ENCODE measurements around the gene TMEM130. TPM values are rescaled to one million over a fixed set of nuclear protein-coding genes. Genes with fewer than 3 reads are reported as not detected.

The TMEM130 gene
- total RNA-seq, 6 experiments from 2014 or later, result 5.6 to 13.1 (median 11.8) TPM

GRCh38 chr7:98808751-98809460, 60.9 kb downstream of the TMEM130 start:
- H3K4me3 Mint-ChIP-seq, result no peak overlapping the region
- peaks cover 9% of the 10 kb centered on the region; the same call in 1 of the 2 replicates for H3K4me1 Mint-ChIP-seq (ENCODE audit: low read depth)
- TF ChIP-seq CTCF (IDR thresholded peaks at IDR 0.05), result no peak
- no peak for DNase-seq
- no peaks in the 10 kb centered on the region for H3K36me3 Mint-ChIP-seq (ENCODE audit: low read depth)
- no peaks in the 10 kb centered on the region; the same call in 1 of the 2 replicates for H3K9me3 Mint-ChIP-seq
- H3K27ac Mint-ChIP-seq, result no peak overlapping the region
- H3K27me3 Mint-ChIP-seq (ENCODE audit: insufficient read depth), result peaks cover 7% of the 10 kb centered on the region; the same call in 1 of the 2 replicates

- Mint-ChIP-seq H3K36me3 (ENCODE audit: low read depth) (no peaks in the 10 kb centered on the region), H3K27ac (no peak overlapping the region), H3K9me3 (no peaks in the 10 kb centered on the region; the same call in 1 of the 2 replicates), H3K4me3 (no peak overlapping the region), H3K4me1 (ENCODE audit: low read depth) (no peaks in the 10 kb centered on the region), H3K27me3 (ENCODE audit: insufficient read depth) (peaks cover 7% of the 10 kb centered on the region; the same call in 1 of the 2 replicates)
- TF ChIP-seq CTCF (IDR thresholded peaks at IDR 0.05), result no peak
- no peak for DNase-seq
Measured at GRCh38 chr7:98807068-98808048, 62.5 kb downstream of the TMEM130 start.

GRCh38 chr7:98805956-98806838, 63.6 kb downstream of the TMEM130 start:
- Mint-ChIP-seq H3K36me3 (ENCODE audit: low read depth) (no peaks in the 10 kb centered on the region), H3K27me3 (ENCODE audit: insufficient read depth) (peaks cover 7% of the 10 kb centered on the region; the same call in 1 of the 2 replicates), H3K4me3 (no peak overlapping the region), H3K4me1 (ENCODE audit: low read depth) (no peaks in the 10 kb centered on the region), H3K27ac (no peak overlapping the region), H3K9me3 (peaks cover 2% of the 10 kb centered on the region; the same call in 1 of the 2 replicates)
- no peak for TF ChIP-seq CTCF (IDR thresholded peaks at IDR 0.05)
- no peak for DNase-seq

- peaks cover 10% of the 10 kb centered on the region for H3K27me3 Mint-ChIP-seq (ENCODE audit: insufficient read depth)
- peaks cover 10% of the 10 kb centered on the region; the same call in 1 of the 2 replicates for H3K9me3 Mint-ChIP-seq
- TF ChIP-seq CTCF (IDR thresholded peaks at IDR 0.05), result no peak
- no peak for DNase-seq
- no peak overlapping the region for H3K27ac Mint-ChIP-seq
- H3K4me3 Mint-ChIP-seq, result no peak overlapping the region
- no peaks in the 10 kb centered on the region for H3K36me3 Mint-ChIP-seq (ENCODE audit: low read depth)
- H3K4me1 Mint-ChIP-seq (ENCODE audit: low read depth), result no peaks in the 10 kb centered on the region
Measured at GRCh38 chr7:98802781-98803110, 67.1 kb downstream of the TMEM130 start.
